CMK (cell line): ENCODE measurements around the gene GAMT.

Experiments
- DNase-seq: peaks from one replicate; pipeline ENCODE4 v3.0.0-alpha.2; 2010; ENCODE audit warnings: low read depth

GAMT gene

GRCh38 chr19:1418496-1418775 lies 17.1 kb upstream of the GAMT start:
- DNase-seq, result no peak

GRCh38 chr19:1417681-1418495 lies 16.5 kb upstream of the GAMT start:
- no peak for DNase-seq

- no peak for DNase-seq
Observed at GRCh38 chr19:1417145-1417544, 15.8 kb upstream of the GAMT start.

DNA sequence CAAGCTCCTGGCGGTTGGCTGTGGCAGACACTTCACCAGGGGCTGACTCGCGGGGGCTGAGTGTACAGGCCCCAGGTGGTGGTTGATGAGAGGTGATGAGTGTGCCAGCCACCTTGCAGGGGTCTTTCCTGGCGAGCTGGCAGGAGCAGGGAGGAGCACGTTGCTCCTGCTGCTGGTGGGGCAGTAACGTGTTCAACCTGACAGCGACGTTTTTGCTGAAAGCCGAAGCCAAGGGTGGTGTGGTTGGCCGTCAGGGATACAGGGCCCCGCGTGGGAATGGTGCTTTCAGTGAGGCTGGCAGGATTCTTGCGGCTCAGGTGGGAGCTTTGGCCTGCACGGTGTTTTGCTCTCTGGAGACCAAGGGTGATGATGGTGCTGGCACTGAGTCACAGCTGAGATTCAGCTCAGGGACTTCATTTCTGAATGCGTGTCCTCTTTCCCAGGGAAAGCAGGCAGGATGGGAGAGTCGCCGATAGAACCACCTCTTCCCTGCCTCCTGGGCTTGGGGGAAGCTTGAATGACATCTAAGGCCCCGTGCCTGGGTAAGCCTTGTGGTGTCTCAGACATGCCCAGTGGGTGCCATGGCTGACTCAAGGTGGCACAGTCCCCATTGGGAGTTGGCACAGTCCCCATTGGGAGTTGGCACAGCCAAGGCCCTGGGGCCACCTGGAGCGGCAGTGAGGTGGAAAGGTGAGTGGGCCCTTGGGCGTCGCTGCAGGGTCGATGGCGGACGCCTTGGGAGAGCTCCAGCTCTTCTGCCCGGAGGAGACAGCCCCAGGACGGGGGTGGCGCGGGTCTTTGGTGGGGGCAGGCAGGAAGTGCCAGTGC lies 14.9 kb upstream of the GAMT start:
- no peak for DNase-seq

DNA sequence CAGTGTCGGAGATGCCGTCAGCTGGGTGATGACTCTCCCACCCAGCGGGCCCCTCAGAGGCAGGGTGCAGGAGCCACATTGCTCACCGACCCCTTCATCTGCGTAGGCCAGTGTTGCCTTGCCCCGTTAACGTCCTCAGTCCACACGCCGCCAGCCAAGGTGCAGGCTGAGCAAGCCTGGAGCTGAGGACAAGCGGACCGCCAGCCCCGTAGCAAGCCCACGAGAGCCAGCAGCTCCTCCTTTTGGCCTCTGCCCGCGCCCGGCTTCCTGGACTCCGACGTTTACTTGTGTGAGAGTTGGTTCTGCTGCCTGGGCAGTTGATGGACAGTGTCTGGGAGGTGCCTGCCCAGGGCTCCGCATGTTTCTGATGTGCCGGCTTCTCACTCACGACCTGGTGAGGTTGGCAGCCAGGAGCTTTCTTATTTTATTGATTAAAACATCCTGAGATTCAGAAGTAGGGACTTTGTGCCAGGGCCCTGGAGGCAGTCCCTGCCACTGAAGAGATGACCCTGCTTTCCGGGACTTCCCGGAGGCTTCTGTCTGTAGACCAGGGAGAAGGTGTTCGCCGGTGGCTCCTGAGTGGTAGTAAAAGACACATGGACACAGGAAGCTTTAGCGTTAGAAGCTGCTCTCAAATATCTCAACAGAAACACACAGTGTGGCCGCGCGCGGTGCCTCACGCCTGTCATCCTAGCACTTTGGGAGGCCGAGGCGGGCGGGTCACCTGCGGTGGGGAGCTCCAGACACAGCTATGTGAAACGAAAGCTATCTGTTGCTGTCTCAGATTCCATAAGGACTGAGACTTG lies 11.9 kb upstream of the GAMT start:
- DNase-seq, result no peak

- no peak for DNase-seq
Observed at GRCh38 chr19:1412323-1412923, 11.1 kb upstream of the GAMT start.

- no peak for DNase-seq
Observed at GRCh38 chr19:1411255-1412191, 10.2 kb upstream of the GAMT start.

GRCh38 chr19:1410789-1411188 lies 9.4 kb upstream of the GAMT start:
- no peak for DNase-seq

DNA sequence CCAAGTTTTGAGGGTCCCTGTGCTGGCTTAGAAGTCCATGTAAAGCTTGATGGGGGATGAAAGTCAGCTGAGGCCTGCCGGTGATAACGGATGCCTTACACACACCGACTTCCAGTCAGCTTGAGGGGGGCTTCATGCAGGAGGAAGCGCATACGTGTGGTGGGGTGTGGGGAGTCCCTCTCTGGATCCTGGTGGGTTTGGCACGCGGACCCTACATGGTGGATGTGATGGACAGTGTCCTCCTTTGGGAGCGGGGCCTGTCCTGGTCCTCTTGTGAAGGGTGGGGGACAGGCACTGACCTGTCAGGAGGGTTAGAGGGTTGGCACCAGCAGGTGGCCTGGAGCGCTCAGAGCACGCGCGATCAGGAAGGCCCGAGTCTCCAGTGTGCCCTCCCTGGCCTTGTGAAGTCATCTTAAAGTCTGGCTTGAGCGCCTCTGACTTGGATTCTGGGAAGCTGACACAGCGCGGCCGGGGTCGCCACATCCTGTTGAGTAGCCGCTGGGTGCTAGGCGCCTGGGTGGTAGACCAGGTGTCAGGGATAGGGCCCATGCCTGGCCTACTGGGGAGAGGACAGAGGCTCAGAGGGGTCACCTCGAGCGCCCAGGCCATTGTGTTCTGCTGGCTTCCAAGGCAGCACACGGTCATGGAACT lies 8.9 kb upstream of the GAMT start:
- DNase-seq, result no peak

- no peak for DNase-seq
Observed at GRCh38 chr19:1409204-1410005, 8.1 kb upstream of the GAMT start.

- DNase-seq, result no peak
Observed at GRCh38 chr19:1408300-1409203, 7.2 kb upstream of the GAMT start.

DNA sequence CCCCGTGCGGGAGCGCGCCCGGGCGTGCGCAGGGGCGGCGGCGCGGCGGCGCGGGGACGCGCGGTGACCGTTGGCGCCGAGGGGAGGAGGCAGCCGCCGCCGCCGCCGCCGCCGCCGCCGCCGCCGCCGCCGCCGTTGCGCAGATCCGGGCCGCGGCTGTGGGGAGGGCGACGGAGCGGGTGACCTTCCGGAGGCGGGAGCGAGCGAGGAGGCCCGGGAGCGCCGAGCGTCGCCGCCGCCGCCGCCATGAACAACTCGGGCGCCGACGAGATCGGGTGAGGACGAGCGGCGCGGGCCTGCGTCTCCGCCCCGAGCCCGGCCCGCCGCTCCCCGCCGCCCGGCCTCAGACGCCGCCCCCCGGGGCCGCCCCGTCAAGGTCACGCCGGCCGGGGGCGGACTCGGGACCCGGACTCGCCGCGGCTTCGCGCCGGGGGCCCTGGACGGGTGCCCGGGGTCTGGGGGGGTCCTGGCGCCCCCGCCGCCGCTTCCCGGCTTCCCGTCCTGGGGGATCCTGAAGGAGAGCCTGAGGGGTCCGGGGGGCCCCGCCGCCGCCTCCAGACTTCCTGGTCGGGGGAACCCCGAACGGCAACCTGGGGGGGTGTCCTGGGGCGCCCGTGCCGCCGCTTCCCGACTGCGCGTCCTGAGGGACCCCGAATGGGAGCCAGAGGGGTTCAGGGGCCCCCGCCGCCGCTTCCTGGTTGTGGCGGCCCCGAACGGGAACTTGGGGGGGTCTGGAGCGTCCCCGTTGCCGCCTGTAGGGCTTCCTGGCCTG lies 6.4 kb upstream of the GAMT start, which contains the start of gene DAZAP1:
Gene DAZAP1, plus strand, starts transcription at position 59 of the 772 bp plus-strand sequence. Its CDS starts 188 bp downstream, at position 247.
- DNase-seq, result no peak

DNA sequence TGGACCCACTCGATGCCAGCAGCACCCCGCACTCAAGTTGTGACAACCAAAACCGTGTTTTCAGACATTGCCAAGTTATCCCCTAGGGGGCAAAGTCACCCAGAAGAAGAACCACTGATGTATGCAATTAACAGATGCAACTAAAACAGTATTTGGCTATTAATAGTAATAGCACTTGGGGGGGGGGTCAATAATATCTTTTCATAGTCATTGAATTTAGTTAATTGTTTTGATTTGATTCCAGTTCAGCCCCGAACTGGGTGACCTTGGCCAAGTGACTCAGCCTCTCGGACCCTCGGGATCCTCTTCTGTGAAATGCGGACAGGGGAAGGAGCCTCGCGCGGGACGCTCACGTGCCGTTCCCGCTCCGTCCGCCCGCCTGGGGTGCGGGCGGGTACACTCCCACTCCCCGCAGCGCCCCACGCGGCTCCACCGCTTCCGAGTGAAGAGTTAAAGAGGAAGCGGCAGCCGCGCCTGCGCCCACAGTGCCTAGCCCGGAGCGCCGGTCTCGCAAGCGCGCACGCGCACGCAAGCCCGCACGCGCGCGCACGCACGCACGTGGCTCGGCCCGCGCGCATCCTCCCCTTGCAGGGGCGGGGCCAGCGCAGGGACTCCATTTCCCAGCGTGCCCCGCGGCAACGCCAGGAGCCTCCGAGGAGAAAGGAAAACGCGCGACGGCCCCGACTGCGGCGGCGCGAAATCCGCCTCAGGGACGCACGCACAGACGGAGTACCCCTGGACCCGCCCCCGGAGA lies 5.6 kb upstream of the GAMT start:
- peak; percentile 97 for DNase-seq

- DNase-seq, result no peak
Observed at GRCh38 chr19:1402411-1403070, 1.2 kb upstream of the GAMT start.

DNA sequence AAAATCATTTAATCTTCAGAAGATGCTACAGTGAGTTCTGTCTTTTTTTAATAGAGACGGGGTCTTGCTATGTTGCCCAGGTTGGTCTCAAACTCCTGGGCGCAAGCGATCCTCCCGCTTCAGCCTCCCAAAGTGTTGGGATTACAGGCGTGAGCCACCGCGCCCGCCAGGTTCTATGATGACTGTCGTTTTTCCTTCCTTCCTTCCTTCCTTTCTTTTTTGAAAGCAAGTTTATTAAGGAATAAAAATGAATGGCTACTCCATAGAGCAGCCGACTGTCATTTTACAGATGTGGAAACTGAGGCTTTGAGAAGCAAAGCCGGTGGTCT lies 511 bp upstream of the GAMT start:
- DNase-seq, result no peak

DNA sequence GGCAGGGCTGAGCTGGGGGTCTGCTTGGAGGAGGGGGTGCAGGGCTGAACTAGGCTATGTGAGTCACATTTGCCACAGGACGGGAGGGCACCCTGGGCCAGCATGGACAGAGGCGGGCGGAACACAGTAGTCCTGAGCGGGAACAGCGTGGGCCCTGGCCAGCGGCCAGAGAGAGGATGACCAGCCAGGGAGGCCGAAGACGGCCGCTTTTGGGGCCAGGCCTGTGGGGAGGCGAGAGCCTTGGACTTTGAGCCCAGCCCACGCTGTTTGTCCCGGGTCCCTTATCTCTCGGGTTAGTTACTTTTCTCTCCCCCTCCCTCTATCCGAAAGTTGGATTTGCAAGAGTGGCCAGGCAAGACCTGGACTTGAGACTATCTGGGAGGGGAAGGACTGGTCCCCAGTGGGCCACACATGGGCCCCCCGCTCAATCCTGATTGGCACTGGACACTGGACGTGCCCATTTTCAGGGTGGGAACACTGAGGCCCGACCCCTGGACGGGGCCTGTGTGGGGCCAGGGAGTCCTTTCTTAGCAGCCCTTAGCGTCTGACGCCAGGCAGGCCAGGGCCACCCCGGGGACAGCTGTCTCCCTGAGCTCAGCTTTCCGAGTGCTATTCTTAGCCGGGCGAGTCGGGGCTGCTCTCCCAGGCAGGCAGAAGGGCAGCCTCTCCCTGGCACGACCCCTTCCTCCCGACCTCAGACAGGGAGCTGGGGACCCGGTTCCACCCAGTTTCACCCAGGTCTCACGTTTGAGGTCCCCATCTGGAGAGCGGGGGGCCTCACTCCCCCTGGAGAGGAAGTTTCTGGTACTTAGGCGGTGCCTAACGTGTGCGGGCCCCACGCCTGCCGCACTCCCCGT lies 833 bp downstream of the GAMT start:
- DNase-seq, result no peak
